ENCODE results near the gene RNF150.

GRCh38 chr4:141054446-141054845, 78.8 kb downstream of the RNF150 start:
- TF ChIP-seq POLR2AphosphoS5 (IDR thresholded peaks at IDR 0.05; ENCODE audit: low read depth) (no peak), CTCF (IDR thresholded peaks at IDR 0.05; ENCODE audit: insufficient read depth, low read length) (no peak), GABPA (IDR thresholded peaks at IDR 0.05; ENCODE audit: low read depth) (no peak), SPI1 (IDR thresholded peaks at IDR 0.05; ENCODE audit: borderline replicate concordance, low read depth) (no peak)
